PC-3 (cell line): ENCODE measurements around the gene RABGAP1. TPM values are rescaled to one million over a fixed set of nuclear protein-coding genes. Genes with fewer than 3 reads are reported as not detected.

Experiments used
- ATAC-seq: fragments of 200-7000 bp; cut with Tn5 transposase; 2 replicates; pipeline ENCODE4 v1.9.1; 2020; ENCODE audit warnings: mild to moderate bottlenecking, moderate library complexity
- BruUV-seq: library from RNA; stranded (reverse); fragments of 400-500 nt; replicated peaks from 2 replicates; lab custom pipeline; 2021; lab: Mats Ljungman, UMichigan
- CTCF ChIA-PET: fragments of 300-600 bp; sonication (Branson Sonifier 250); formaldehyde crosslinking; loops from one replicate; lab custom pipeline; 2022; ENCODE audit warnings: antibody characterized with exemption; lab: Charles Lee
- POLR2A ChIA-PET: fragments of 300-600 bp; sonication (Branson Sonifier 250); formaldehyde crosslinking; loops from one replicate; lab custom pipeline; 2022; ENCODE audit warnings: antibody characterized with exemption; ENCODE audit not compliant: unreplicated experiment; lab: Charles Lee
- DNase-seq: peaks from one replicate; pipeline ENCODE4 v3.0.0-alpha.2; 2015
- H2AFZ ChIP-seq: fragments of 300-600 bp; sonication (generic); 2 replicates; pipeline ENCODE4 v1.6.0; 2016; ENCODE audit warnings: antibody characterized with exemption, low read length
- H3F3A ChIP-seq: fragments of 300-600 bp; sonication (generic); one replicate; pipeline ENCODE4 v1.6.0; 2017; ENCODE audit warnings: antibody characterized with exemption, low read length, control low read depth, mild to moderate bottlenecking; ENCODE audit not compliant: unreplicated experiment
- H3K27ac ChIP-seq: fragments of 300-600 bp; sonication (generic); 2 replicates; pipeline ENCODE4 v1.5.1; 2016; ENCODE audit warnings: mild to moderate bottlenecking, low read length
- H3K27me3 ChIP-seq: fragments of 300-600 bp; sonication (generic); 2 replicates; pipeline ENCODE4 v1.6.1; 2016; ENCODE audit warnings: low read length, mixed read lengths
- H3K36me3 ChIP-seq: fragments of 300-600 bp; sonication (generic); 2 replicates; pipeline ENCODE4 v1.6.1; 2016; ENCODE audit warnings: low read depth, mixed run types, low read length, mixed read lengths
- H3K4me1 ChIP-seq: fragments of 300-600 bp; sonication (generic); 2 replicates; pipeline ENCODE4 v1.5.1; 2016; ENCODE audit warnings: low read length; ENCODE audit not compliant: insufficient read depth
- H3K4me2 ChIP-seq: fragments of 300-600 bp; sonication (generic); 2 replicates; pipeline ENCODE4 v1.6.0; 2016; ENCODE audit warnings: low read length
- H3K4me3 ChIP-seq: fragments of 300-600 bp; sonication (generic); 2 replicates; pipeline ENCODE4 v1.5.1; 2016; ENCODE audit warnings: mild to moderate bottlenecking, low read length, mixed read lengths
- H3K79me2 ChIP-seq: fragments of 300-600 bp; sonication (generic); 2 replicates; pipeline ENCODE4 v1.6.1; 2017; ENCODE audit warnings: low read length, mixed read lengths
- H3K9ac ChIP-seq: fragments of 300-600 bp; sonication (generic); 2 replicates; pipeline ENCODE4 v1.6.0; 2016; ENCODE audit warnings: mild to moderate bottlenecking, low read length
- H3K9me2 ChIP-seq: fragments of 300-600 bp; sonication (generic); replicated peaks from 2 replicates; pipeline ENCODE4 v1.6.1; 2016; ENCODE audit warnings: mixed run types, low read length, mixed read lengths
- H3K9me3 ChIP-seq: fragments of 300-600 bp; sonication (generic); 2 replicates; pipeline ENCODE4 v1.6.1; 2016; ENCODE audit warnings: low read length, mixed read lengths
- H4K20me1 ChIP-seq: fragments of 300-600 bp; sonication (generic); 2 replicates; pipeline ENCODE4 v1.6.1; 2016; ENCODE audit warnings: low read length, mixed read lengths
- CTCF ChIP-seq: fragments of 300-600 bp; sonication (generic); conservative IDR thresholded peaks from 2 replicates; pipeline ENCODE4 v1.5.1; 2017; ENCODE audit warnings: antibody characterized with exemption, low read depth, mild to moderate bottlenecking, low read length
- EZH2 ChIP-seq: fragments of 300-600 bp; sonication (generic); IDR thresholded peaks from one replicate; pipeline ENCODE4 v1.6.1; 2017; ENCODE audit warnings: antibody characterized with exemption, mild to moderate bottlenecking, low read length; ENCODE audit not compliant: unreplicated experiment
- EZH2phosphoT487 ChIP-seq: fragments of 300-600 bp; sonication (generic); IDR thresholded peaks from 2 replicates; pipeline ENCODE4 v1.6.1; 2018; ENCODE audit warnings: mild to moderate bottlenecking, antibody characterized with exemption, low read length, borderline replicate concordance
- intact Hi-C: fragments of 100-400 bp; cut with micrococcal nuclease; formaldehyde crosslinking; loops from 2 replicates; pipeline ENCODE4 v1.9.0; 2023
- total RNA-seq: library from RNA; depleted of rRNA; stranded (reverse); fragments of >200 nt; gene quantifications from 2 replicates; pipeline ENCODE4 v1.2.3, GENCODE V29; 2014

RABGAP1 gene
- total RNA-seq, 1 experiment from 2014 or later, result 16.5 TPM

DNA sequence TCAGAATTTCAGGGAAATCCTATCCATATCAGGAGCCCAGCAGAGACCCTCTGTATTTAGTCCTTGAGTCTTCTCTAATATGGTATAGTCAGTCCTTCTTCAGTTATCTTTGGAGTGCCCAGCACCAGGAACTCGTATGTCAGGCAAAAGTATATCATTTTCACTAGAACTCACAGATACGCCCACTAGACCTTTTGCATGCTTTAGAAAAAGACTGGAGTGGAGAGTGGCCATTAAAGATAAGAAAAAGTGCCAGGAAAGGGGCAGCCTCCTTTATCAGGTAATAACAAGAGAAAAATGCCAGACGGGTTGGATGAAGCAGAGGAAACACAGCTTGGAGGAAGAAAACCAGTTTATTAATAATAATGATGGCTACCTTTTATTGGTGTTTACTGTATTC lies 156.2 kb downstream of the RABGAP1 start:
- CTCF ChIA-PET, result no interaction called here
- no TSS peak for BruUV-seq

GRCh38 chr9:123097430-123098095 lies 156.7 kb downstream of the RABGAP1 start:
- ChIA-PET POLR2A (no interaction called here), CTCF (no interaction called here)
- Histone ChIP-seq H3K9me2 (no peaks in the 10 kb centered on the region), H3K27me3 (no peaks in the 10 kb centered on the region), H3K27ac (no peak overlapping the region), H3K9me3 (no peaks in the 10 kb centered on the region), H3K79me2 (no peaks in the 10 kb centered on the region), H3K4me1 (no peaks in the 10 kb centered on the region), H4K20me1 (no peaks in the 10 kb centered on the region), H3K9ac (no peak overlapping the region), H2AFZ (no peak overlapping the region), H3K4me3 (no peak overlapping the region), H3F3A (no peaks in the 10 kb centered on the region), H3K36me3 (peaks cover 12% of the 10 kb centered on the region; the same call in 1 of the 2 replicates), H3K4me2 (no peak overlapping the region)
- BruUV-seq, result no TSS peak
- TF ChIP-seq EZH2 (no peak), EZH2phosphoT487 (no peak), CTCF (no peak)
- no peak for DNase-seq
- no peak for ATAC-seq
- intact Hi-C loops, result no loop called here

More for the DNA sequence above, 156.2 kb downstream of the RABGAP1 start:
- Histone ChIP-seq H3K4me3 (no peak overlapping the region), H3K4me1 (no peaks in the 10 kb centered on the region), H4K20me1 (no peaks in the 10 kb centered on the region), H2AFZ (no peak overlapping the region), H3K79me2 (no peaks in the 10 kb centered on the region), H3K9ac (no peak overlapping the region), H3K9me3 (no peaks in the 10 kb centered on the region), H3F3A (no peaks in the 10 kb centered on the region), H3K27me3 (no peaks in the 10 kb centered on the region), H3K36me3 (peaks cover 16% of the 10 kb centered on the region; the same call in 1 of the 2 replicates), H3K27ac (no peak overlapping the region), H3K9me2 (no peaks in the 10 kb centered on the region), H3K4me2 (no peak overlapping the region)
- intact Hi-C loops, result no loop called here
- TF ChIP-seq CTCF, result no peak
- no peak for TF ChIP-seq EZH2
- no peak for TF ChIP-seq EZH2phosphoT487
- no peak for ATAC-seq
- no peak for DNase-seq
- POLR2A ChIA-PET, result no interaction called here

DNA sequence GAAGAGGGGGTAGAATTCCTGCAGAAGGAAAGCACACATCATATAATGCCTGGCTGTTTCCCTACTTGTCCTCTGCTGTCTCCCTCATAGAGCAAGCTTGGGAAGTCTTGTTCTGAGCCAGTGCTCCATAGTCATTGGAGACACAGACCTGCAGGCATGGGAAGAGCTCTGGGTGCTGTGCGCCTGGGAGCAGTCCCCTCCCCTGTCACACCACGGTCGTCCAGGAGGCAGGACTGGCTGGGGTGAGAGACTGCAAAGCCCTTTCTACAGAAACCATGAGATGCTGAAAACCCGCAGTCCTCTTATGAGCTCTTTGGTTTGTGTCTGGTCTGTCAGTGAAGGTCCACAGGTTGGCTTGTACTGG lies 157.3 kb downstream of the RABGAP1 start:
- DNase-seq, result no peak
- Histone ChIP-seq H3K27me3 (no peaks in the 10 kb centered on the region), H3K36me3 (peaks cover 14% of the 10 kb centered on the region; the same call in 1 of the 2 replicates), H3F3A (no peaks in the 10 kb centered on the region), H4K20me1 (no peaks in the 10 kb centered on the region), H3K4me3 (no peak overlapping the region), H2AFZ (no peak overlapping the region), H3K9me2 (no peaks in the 10 kb centered on the region), H3K9me3 (no peaks in the 10 kb centered on the region), H3K27ac (no peak overlapping the region), H3K9ac (no peak overlapping the region), H3K4me2 (no peak overlapping the region), H3K4me1 (no peaks in the 10 kb centered on the region), H3K79me2 (no peaks in the 10 kb centered on the region)
- intact Hi-C loops, result no loop called here
- ChIA-PET CTCF (no interaction called here), POLR2A (no interaction called here)
- no TSS peak for BruUV-seq
- TF ChIP-seq EZH2phosphoT487, result no peak
- TF ChIP-seq CTCF, result no peak
- no peak for TF ChIP-seq EZH2
- no peak for ATAC-seq
